LoVo (cell line): ENCODE measurements around the gene TEDC1.

Experiments used
- DNase-seq: peaks from one replicate; pipeline ENCODE4 v3.0.0-alpha.2; 2016; ENCODE audit warnings: low spot score

Gene TEDC1

DNA sequence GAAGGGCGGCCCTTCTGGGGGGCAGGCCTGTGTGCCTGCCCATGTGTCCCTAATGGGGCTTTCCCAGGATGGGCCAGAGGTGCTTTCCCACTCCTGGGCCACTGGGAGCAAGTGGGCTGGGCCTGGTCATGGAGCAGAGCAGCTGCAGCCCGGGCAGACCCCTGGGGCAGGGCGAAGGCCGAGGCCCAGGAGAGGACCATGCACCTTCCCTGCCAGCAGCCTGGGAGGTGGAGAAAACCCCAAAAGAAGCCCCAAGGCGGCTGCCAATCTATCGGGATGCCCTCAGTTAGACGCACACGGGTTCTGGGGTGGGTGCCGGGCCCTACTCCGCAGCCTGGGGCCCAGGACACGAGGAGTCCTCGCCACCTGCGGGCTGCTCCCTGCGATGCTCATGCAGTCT is 32.5 kb upstream of the TEDC1 start:
- DNase-seq: no peak

DNA sequence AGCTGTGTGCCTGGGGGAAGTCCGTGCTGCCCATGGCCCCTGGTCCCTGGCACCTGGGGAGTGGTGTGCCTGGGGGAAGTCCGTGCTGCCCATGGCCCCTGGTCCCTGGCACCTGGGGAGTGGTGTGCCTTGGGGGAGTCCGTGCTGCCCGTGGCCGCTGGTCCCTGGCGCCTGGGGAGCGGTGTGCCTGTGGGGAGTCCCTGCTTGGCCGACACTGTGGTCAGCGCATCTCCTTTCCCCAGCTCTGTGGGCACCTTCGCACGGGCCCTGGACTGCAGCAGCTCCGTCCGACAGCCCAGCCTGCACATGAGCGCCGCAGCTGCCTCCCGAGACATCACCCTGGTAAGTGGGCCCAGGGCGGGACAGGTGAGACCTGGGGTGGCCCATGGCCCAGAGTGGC is 30.9 kb upstream of the TEDC1 start:
- DNase-seq: no peak

DNA sequence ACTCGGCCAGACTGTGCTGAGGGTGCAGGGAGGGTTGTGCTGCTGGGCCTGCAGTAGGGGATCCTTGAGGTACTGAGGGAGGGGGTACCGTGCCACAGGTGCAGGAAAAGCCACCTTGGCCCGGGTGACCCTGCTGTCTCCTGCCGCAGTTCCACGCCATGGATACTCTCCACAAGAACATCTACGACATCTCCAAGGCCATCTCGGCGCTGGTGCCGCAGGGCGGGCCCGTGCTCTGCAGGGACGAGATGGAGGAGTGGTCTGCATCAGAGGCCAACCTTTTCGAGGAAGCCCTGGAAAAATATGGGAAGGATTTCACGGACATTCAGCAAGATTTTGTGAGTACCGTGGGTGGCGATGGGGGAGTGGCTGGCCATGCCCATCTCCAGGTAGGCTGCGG is 30.4 kb upstream of the TEDC1 start:
- DNase-seq: no peak

DNA sequence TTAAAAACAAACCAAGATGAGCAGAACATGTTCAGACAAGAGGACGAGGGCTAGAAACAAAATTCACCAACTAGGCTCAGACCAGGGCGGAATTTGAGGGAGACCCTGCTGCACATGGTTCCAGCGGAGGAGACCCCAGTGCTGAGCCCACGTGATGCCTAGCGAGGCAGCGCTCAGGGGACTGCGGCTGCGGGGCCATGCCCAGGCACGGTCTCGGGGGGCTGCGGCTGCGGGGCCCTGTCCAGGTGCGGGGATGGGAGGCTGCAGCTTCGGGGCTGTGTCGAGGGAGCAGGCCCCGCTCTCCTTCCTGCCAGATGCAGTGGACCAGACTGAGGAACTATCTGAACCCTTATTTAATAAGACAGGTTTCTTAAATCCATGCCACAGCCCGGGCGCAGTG is 29.1 kb upstream of the TEDC1 start:
- DNase-seq: no peak

DNA sequence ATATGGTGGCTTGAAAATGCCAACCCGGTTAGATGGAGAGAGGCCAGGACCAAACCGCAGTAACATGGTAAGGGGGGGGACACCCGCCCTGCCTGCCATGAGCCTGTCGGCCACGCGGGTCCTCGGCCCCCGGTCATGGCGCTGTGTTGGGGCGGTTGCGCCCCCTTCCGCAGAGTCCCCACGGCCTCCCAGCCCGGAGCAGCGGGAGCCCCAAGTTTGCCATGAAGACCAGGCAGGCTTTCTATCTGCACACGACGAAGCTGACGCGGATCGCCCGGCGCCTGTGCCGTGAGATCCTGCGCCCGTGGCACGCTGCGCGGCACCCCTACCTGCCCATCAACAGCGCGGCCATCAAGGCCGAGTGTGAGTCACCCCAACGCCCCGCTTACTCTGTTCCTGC is 26.5 kb upstream of the TEDC1 start:
- DNase-seq: no peak

DNA sequence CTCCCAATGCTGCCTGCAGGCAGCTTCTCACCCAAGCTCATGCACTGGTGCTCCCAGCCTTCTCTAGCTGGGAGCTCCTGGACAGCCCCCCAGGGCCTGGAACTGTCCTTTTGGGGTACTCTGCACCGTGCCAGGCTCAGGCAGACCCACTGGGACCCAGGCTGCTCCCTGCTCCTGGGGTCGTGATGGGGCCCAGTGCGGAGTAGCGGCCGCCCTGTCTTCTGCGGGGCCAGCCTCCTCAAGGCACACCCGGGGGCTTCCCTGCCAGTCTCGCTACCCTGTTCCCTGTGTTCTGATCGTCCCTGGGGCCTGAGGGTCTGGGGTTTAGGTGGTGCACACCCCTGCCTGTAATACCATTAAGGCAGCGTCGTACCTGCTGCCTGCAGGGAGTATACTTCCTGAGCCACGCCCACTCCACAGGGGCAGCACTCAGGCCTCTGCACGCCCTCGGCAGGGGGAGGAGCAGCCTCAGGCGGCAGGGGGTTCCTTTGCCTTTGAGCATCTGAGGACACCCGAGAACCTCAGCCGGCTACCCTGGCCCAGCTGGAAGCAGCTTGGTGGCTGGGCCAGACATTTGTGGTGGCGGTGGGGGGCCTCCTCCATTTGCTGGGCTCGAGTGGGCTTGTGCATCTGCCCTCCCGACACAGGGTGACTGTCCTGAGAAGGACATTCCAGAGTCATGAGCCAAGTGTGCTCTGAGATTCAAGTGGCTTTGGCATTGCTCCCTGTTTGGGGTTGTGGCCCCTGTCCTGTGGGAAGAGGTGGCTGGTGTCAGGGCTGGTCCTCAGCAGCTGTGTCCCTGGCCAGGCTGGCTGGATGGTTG is 25.6 kb upstream of the TEDC1 start:
- DNase-seq: no peak

DNA sequence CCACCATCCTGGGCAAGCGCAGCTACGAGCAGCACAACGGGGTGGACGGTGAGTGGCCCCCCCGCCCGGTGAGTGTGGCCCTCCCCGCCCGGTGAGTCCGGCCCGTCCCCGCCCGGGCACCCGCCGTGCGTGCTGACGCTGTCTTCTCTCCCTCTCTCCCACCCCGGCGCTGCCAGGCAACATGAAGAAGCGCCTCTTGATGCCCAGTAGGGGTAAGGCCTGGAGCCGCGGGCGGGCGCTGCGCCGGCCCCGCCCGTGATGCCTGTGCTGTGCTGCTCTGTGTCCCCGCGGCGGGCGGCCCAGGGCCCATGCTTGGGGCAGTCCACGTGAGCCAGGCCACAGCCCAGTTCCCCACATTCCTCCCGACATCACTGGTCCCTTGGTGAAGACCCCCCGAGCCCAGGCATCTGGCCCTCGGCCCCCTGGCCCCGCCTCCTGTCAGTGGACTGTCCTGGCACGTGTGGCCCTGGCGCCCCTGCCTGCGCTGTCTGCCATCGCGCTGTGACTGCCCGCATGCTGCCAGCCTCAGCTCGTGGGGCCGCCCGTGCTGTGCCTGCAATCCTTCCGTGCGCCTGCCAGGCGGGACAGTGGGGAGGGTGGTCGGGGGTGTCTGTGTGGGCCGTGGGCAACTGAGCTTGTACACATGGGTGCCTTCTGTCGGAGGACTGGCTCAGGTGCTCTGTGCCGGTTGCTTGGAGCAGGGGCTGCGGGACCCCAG is 24.4 kb upstream of the TEDC1 start:
- no peak for DNase-seq

DNA sequence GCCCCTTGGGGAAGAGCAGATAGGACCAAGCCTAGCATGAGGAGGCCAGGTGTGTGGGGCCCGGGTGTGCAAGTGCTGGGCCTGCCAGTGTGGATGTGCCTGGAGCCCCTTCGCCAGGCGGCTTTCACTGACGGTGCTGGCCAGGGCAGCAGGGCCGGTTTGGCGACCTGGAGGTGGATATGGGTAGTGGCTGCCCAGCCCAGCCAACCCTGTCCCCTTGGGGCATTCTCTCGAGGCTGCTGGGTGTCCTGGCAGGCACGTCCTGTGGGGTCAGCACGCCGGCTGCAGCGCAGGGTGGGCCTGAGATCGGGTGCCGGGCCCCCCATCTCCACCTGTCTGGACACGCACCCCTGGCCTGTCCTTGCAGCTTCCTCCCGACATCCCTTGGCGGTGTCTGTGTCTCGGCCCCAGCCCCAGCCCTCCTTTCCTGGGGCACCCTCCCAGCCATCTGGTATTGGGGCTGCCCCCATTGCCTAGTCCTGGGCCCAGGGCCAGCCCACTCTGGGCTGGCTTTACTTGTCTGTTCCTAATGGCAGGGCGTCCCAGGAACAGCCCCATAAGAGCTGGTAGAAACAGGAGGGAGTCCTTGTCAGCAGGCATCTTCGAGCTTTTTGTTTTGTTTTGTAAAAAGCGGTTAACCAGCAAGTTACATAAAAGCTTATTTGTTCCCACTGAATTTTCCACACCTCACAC is 23.7 kb upstream of the TEDC1 start:
- no peak for DNase-seq

DNA sequence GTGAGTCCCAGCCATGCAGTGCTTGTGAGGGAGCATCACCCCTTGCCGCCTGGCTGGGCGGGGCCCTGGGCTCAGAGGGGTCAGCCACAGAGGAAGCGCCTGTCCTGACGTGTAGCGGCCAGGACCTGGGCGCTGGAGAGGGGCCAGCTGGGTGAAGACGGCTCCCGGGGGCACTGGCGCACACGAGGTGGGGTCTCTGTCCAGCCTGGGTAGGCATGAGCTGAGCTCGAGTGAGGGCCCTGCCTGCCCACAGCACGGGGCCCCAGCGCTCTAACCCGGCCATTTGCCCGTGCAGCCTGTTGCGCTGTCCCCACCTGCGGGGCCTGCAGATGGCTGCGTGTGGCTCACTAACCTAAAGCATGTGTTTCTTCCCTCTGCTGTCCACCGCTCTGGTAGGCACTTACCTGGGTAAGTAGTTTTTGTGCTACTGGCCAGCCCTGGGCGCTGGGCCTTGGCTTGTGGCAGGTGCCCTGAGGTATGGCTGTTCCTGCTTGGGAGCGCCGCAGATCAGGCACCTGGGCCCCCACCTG is 23.0 kb upstream of the TEDC1 start:
- DNase-seq: no peak

DNA sequence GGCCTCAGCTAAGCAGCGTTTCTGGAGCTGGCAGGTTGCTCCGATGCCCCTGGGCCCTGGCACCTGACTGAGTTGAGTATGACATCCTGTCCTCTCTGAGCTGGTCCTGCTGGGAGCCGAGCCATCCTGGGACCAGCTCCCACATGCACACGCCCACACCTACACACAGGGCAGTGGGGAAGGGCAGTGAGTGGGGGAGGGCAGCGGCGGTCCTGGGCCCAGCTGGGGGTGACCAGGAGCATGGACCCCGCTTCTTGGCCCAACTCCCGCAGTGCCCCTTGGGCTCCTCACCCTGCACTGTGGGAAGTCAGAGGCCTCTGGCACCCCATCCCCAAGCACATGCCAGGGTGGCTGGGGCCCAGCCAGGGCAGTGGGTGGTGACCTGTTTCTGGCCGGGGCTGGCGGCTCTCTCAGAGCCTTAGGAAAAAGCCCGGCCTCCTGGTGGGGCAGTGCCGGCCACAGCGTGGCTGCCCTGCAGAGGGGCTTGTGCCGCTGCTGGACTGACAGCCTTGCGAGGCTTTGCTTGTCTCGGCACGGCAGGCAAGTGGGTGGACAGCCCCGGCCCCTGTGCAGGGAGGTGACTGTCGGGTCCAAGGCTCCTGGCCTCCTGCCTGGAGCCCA is 22.3 kb upstream of the TEDC1 start:
- no peak for DNase-seq

DNA sequence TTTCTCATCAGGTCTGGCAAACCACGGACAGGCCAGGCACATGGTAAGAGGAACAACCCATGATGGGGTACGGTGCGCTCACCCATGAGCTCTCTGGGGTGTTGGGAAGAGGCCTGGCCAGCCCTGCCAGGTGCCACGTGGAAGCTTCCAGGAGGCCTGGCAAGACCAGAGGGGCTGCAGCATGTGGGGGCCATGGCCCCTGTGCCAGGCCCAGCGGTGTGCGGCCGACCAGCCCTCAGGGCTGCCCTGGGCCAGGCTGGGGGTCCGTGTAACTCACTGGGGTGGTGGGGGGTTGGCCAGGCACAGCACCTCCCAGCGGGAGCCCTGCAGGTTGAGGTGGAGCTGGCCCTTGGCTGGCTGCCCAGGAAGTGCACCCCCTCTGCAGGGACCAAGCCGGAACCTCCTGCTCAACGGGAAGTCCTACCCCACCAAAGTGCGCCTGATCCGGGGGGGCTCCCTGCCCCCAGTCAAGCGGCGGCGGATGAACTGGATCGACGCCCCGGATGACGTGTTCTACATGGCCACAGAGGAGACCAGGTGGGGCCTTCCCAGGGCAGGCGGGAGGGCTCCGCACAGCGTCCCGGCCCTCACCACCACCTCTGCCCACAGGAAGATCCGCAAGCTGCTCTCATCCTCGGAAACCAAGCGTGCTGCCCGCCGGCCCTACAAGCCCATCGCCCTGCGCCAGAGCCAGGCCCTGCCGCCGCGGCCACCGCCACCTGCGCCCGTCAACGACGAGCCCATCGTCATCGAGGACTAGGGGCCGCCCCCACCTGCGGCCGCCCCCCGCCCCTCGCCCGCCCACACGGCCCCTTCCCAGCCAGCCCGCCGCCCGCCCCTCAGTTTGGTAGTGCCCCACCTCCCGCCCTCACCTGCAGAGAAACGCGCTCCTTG is 21.3 kb upstream of the TEDC1 start:
- DNase-seq: no peak

DNA sequence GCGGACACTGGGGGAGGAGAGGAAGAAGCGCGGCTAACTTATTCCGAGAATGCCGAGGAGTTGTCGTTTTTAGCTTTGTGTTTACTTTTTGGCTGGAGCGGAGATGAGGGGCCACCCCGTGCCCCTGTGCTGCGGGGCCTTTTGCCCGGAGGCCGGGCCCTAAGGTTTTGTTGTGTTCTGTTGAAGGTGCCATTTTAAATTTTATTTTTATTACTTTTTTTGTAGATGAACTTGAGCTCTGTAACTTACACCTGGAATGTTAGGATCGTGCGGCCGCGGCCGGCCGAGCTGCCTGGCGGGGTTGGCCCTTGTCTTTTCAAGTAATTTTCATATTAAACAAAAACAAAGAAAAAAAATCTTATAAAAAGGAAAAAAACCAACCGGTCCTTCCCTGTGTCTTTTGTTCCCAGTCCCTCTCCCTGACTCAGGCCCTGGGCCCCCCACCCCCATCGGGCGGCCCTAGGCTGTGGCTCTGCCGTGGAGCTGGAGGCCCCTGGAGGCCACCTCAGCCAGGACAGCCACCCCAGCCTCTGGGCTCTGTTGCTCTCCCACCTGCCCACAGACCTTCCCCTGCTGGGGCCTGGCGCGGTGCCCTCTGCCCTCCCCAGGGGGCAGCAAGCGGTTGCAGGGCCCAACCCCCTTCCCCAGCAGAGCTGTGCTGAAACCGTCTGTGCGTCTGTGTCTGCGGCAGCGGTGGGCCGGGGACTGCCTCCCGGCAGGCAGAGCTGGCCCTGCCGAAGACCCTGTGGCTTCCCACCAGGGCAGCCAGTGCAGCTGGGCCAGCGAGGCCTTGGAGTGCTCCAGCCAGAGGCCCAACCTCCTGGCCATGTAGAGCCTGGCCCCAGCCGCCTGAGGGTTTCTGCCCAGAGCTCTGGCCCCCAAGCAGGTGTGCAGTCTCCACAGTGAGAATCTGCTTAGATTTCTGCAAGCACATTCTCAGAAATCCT is 20.4 kb upstream of the TEDC1 start:
- no peak for DNase-seq

DNA sequence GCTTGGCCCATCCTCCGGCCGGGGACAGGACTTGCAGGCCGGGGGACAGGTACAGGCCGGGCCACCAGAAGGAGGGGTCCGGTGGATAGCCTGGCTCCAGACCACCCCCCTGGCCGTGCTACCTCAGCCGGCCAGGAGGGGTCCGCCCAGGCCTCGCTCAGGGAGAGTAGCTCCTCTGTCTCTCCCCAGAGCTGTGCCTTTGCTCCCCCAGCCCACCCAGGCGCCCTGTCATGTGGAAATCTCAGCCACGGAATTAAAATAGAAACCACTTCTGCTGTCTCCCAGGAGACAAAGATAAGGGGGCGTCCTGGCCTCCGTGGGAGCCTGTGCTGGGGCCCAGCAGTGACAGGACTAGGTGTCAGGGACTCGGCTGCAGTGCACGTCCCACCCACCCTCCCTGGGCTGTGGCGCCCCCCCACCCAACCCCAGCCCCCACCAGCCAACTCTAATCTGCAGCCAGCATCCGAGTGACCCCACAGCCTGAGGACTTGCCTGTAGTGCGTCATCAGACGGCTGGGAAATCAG is 19.7 kb upstream of the TEDC1 start:
- no peak for DNase-seq

DNA sequence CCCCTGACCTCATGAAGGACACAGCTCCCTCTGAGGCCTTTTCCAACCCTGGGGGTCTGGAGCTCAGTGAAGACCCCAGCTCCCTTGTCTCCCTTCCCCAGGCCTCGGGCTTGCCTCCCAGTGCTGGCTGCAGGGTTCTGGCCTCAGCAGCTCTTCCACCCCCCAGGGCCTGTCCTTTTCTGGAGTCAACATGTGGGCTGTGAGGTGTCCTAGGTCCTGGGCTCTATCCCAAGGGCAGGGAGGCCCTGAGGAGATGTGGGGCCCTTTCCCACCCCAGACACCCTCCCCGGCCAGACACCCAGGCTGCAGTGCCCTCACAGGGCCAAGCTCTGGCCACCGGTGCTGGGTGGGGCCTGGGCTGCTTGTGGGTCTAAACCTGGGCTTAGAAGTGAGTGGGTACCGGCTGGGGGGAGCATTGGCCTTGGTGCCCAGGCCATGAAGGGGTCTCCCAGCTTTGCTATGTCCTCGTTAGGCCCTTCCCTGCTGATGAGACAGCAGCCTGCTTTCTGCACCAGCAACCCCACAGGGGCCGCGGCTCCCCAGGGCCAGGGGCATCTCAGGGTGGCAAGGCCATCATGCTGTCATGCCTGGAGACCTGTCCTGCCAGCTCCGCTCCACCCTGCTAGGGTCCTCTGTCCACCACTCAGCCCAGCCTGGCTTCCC is 19.1 kb upstream of the TEDC1 start:
- no peak for DNase-seq

DNA sequence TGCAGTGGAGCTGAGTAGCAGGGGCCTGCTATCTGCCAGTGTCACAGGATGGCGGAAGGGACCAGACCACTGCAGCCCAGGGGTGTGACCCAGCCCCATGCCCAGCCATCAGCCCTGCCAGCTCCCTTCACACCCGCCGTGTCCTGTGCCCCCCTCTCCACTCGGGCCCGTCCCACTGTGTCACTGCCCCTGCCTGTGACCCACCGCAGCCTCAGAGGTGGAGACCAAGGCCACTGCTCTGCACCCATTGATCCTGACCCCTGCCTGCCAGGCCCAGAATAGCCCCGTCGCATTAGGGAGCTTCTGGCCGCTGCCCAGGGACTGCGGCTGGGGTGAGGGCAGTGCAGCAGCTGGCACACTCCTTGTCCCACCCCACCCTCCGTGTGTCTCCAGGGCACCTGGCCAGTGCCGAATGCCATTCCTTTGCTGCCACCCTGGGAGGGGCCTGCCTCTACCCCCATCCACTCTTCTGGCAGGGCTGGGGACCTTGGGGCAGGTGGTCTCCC is 18.5 kb upstream of the TEDC1 start:
- DNase-seq: no peak

DNA sequence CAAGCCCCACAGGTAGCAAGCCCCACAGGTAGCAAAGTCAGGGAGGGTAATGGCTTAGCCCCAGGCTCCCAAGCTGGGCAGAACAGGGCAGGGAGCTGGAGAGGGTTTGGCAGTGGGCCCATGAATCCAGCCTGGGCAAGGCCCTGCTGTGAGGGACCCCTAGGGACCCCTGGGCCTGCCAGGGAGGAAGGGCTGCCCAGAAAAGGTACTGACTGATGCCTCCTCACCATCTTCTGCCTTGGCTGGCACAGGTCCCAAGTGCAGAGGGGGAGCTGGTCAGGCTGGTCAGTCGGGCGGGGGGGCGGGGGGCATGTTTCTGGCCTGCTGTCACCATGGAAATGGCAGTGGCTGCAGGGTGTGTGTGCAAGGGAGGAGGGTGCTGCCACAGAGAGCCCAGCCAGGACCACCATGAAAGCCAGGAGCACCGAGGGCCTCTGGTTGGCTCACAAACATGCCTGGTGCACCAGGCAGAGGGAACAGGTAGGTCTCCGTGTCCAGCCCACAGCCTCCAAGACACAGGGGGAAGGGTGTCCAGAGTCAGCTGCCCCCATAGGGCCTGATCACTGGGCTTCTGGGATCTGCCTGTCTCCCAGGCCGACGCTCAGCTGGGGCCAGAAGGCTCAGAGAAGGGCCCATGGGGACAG is 17.9 kb upstream of the TEDC1 start:
- DNase-seq: no peak

DNA sequence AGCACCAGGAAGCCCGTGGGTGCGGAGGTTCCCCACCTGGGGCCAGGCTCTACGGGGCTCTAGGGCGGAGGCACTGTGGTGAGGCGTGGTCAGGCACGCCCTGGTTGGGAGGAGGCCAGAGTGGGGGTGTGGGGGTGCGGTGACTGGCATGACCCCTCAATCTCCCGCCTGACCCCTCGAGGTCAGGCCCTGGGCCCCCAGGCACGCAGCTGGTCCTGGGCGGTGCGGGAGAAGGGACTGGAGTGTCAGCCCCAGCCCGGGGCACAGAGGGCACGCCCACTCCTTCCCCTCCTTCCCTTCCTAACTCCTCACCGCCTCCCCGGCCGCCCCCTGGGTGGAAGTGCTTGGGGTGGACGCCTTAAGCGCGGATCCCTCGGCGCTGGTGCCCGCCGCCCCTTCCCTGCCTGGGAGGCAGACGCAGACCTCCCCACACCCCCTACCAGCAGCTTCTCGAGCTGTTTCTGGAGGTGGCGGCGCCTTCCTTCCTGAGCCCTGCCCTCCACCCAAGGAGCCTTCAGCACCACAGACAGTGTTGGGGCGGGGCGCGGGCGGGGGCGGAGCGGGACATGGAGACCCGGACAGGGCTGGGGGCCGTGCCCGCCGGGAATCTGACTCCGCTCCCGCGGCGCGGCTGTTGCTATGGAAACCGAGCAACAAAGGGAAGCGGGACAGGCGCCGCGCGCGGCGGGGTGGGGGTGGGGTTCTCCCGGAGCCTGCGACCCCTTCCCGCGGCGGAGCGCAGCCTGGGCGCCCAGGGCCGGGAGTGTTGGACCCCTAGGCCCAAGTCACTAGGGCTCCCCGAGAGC is 17.2 kb upstream of the TEDC1 start:
- peak; percentile 55 for DNase-seq
